GM12864 (cell line): ENCODE results near the gene SCAI.

Experiments
- DNase-seq: peaks from one replicate; pipeline ENCODE4 v3.0.0-alpha.2; 2011; ENCODE audit warnings: low read depth
- H3K4me3 ChIP-seq: 2 replicates; pipeline ENCODE4 v1.5.1; 2011; ENCODE audit warnings: mild to moderate bottlenecking, low read depth, low read length, control low read depth
- CTCF ChIP-seq: IDR thresholded peaks from 2 replicates; pipeline ENCODE4 v1.5.1; 2011; ENCODE audit warnings: low read depth, mild to moderate bottlenecking, moderate library complexity, low read length, control low read depth, inconsistent platforms; ENCODE audit errors: missing control alignments

The SCAI gene

GRCh38 chr9:125103021-125103420 lies 40.3 kb downstream of the SCAI start:
- TF ChIP-seq CTCF = no peak
- no peak for DNase-seq
- H3K4me3 ChIP-seq = no peak overlapping the region

- TF ChIP-seq CTCF = no peak
- no peak for DNase-seq
- H3K4me3 ChIP-seq = no peak overlapping the region
Measured at GRCh38 chr9:125100822-125101221, 42.5 kb downstream of the SCAI start.

DNA sequence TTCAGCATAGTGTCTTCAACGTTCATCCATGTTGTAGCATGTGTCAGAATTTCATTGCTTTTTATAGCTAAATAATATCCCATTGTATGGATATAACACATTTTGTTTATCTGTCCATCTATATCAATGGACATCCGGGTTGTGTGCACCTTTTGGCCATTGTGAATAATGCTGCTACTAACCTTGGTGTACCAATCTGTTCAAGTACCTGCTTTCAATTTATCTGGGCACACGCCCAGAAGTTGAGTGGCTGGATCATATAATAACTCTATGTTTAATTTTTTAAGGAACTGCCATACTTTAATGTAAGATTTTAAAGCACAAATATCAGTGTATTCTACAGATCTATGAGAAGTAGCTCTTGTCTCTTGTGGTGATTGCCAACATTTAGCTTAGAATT lies 43.5 kb downstream of the SCAI start:
- H3K4me3 ChIP-seq = no peak overlapping the region
- no peak for DNase-seq
- no peak for TF ChIP-seq CTCF

GRCh38 chr9:125095821-125096443 lies 47.4 kb downstream of the SCAI start:
- TF ChIP-seq CTCF = no peak
- DNase-seq = no peak
- no peak overlapping the region for H3K4me3 ChIP-seq

DNA sequence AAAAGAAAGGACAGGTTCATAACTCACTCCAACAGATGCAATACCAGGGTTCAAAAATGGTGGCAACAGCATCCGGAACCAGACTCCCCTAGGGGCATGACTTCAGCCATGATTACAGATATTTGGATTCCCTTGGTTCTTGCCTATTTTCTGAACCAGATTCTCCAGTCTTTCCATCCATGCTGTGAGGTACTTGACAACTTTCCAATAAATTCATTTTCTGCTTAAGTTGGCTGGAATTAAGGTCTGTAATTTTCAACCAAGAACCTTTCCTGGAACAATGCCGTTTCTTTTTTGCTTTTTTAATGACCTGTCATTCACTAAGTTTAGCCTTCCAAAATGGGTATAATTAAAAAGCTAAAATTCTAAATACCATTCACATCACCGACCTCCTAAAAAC lies 52.2 kb downstream of the SCAI start:
- H3K4me3 ChIP-seq = no peak overlapping the region
- no peak for TF ChIP-seq CTCF
- no peak for DNase-seq

DNA sequence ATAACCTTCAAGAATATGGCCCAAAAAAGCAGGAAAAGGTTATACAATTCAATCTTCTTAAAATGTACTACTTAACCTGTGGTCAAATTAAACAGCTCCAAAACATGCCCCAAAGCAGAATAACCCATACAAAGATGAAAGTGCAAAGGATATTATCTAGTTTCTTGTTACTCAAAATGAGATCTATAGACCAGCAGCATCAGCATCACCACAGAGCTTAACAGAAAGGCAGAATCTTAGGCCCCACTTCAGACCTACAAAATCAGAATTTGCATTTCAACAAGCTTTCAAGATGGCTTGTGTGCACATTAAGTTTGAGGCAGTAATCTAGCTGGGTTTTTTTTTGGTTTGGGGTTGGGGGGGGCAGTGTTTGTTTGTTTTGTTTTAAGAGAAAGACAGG lies 54.0 kb downstream of the SCAI start:
- TF ChIP-seq CTCF = no peak
- no peak overlapping the region for H3K4me3 ChIP-seq
- DNase-seq = peak; percentile 3

GRCh38 chr9:125088752-125089151 lies 54.6 kb downstream of the SCAI start:
- no peak overlapping the region for H3K4me3 ChIP-seq
- no peak for TF ChIP-seq CTCF
- no peak for DNase-seq
